Endothelial cell of umbilical vein (primary cell): ENCODE measurements around the gene RHEBL1. TPM values are rescaled to one million over a fixed set of nuclear protein-coding genes. Genes with fewer than 3 reads are reported as not detected.

Experiments
- BruUV-seq: library from RNA; stranded (reverse); fragments of 400-500 nt; replicated peaks from 2 replicates; lab custom pipeline; 2021; lab: Mats Ljungman, UMichigan
- CTCF ChIA-PET: fragments of 300-600, 350-600 bp; sonication (Branson Sonifier 250); formaldehyde crosslinking; loops from one replicate; lab custom pipeline; 2021; ENCODE audit warnings: antibody characterized with exemption, inconsistent platforms; lab: Charles Lee
- POLR2A ChIA-PET: fragments of 300-600, 350-600 bp; sonication (Branson Sonifier 250); formaldehyde crosslinking; loops from one replicate; lab custom pipeline; 2021; ENCODE audit warnings: antibody characterized with exemption, inconsistent platforms; lab: Charles Lee
- DNase-seq: peaks from one replicate; pipeline ENCODE4 v3.0.0-alpha.2; 2011; ENCODE audit warnings: low read depth, low spot score
- FAIRE-seq: peaks from 2 replicates; lab custom pipeline; 2011; peaks lifted over from hg19 to GRCh38; lab: Jason Lieb, UNC
- H2AFZ ChIP-seq: 2 replicates; pipeline ENCODE4 v1.6.0; 2012; ENCODE audit warnings: low read depth, low read length, control low read depth, inconsistent platforms
- H3K27ac ChIP-seq: 2 replicates; pipeline ENCODE4 v1.5.1; 2011; ENCODE audit warnings: low read depth, mild to moderate bottlenecking, control low read depth, low read length, moderate library complexity; ENCODE audit not compliant: insufficient read depth
- H3K27me3 ChIP-seq, 2 experiments: 2 replicates each; pipeline versions ENCODE4 v1.6.0 to v1.6.1; 2011; ENCODE audit warnings: low read length in 2 of 2, mixed read lengths in 1 of 2; ENCODE audit not compliant: control insufficient read depth in 2 of 2, insufficient read depth in 2 of 2
- H3K36me3 ChIP-seq, 2 experiments: 2 replicates in 1 of 2; 3 replicates in 1 of 2; pipeline ENCODE4 v1.5.1; 2011; ENCODE audit warnings: low read length in 2 of 2, mild to moderate bottlenecking in 1 of 2, moderate library complexity in 1 of 2; ENCODE audit not compliant: control insufficient read depth in 2 of 2, insufficient read depth in 2 of 2; ENCODE audit errors: extremely low read depth in 1 of 2
- H3K4me1 ChIP-seq: 3 replicates; pipeline ENCODE4 v1.5.1; 2011; ENCODE audit warnings: mild to moderate bottlenecking, low read length; ENCODE audit not compliant: control insufficient read depth, insufficient read depth; ENCODE audit errors: extremely low read depth
- H3K4me2 ChIP-seq: 2 replicates; pipeline ENCODE4 v1.6.1; 2011; ENCODE audit warnings: low read length, control low read depth, mixed read lengths; ENCODE audit not compliant: insufficient read depth
- H3K4me3 ChIP-seq, 3 experiments: fragments of 200-600 bp in 1 of 3; sonication (generic), shearing (Covaris generic) in 1 of 3; replicated peaks in 1 of 3; 2 replicates each; pipeline ENCODE4 v1.5.1; 2011 to 2016; ENCODE audit warnings: control low read depth in 3 of 3, low read length in 3 of 3, mild to moderate bottlenecking in 2 of 3, inconsistent platforms in 1 of 3, low read depth in 1 of 3, moderate library complexity in 1 of 3; ENCODE audit not compliant: insufficient read depth in 1 of 3
- H3K79me2 ChIP-seq: 2 replicates; pipeline ENCODE4 v1.6.0; 2012; ENCODE audit warnings: low read length, inconsistent platforms; ENCODE audit not compliant: control insufficient read depth, insufficient read depth
- H3K9ac ChIP-seq: replicated peaks from 2 replicates; pipeline ENCODE3; 2011; ENCODE audit warnings: low read length, control low read depth; ENCODE audit not compliant: insufficient read depth; ENCODE audit errors: extremely low read depth
- H3K9me1 ChIP-seq: replicated peaks from 3 replicates; pipeline ENCODE4 v1.6.0; 2011; ENCODE audit warnings: mild to moderate bottlenecking, low read length; ENCODE audit not compliant: control insufficient read depth, insufficient read depth; ENCODE audit errors: extremely low read depth
- H3K9me3 ChIP-seq: replicated peaks from 2 replicates; pipeline ENCODE4 v1.5.1; 2012; ENCODE audit warnings: low read length, inconsistent platforms; ENCODE audit not compliant: control insufficient read depth, insufficient read depth
- H4K20me1 ChIP-seq: replicated peaks from 2 replicates; pipeline ENCODE3; 2011; ENCODE audit warnings: mild to moderate bottlenecking, low read length; ENCODE audit not compliant: control insufficient read depth, insufficient read depth; ENCODE audit errors: extremely low read depth
- CTCF ChIP-seq, 2 donors: IDR thresholded peaks; 1 replicate in 1 of 2; 2 replicates in 1 of 2; pipeline ENCODE4 v1.5.1; 2011; ENCODE audit warnings: low read length in 2 of 2, mild to moderate bottlenecking in 2 of 2, moderate library complexity in 2 of 2, control low read depth in 1 of 2, inconsistent platforms in 1 of 2, low read depth in 1 of 2; ENCODE audit not compliant: insufficient read depth in 1 of 2; ENCODE audit errors: extremely low read depth in 1 of 2
- EZH2 ChIP-seq: IDR thresholded peaks from 2 replicates; pipeline ENCODE4 v1.6.1; 2012; ENCODE audit warnings: borderline replicate concordance, low read depth, mild to moderate bottlenecking, moderate library complexity, low read length, inconsistent platforms; ENCODE audit not compliant: severe bottlenecking
- FOS ChIP-seq: IDR thresholded peaks from 2 replicates; pipeline ENCODE4 v1.6.1; 2011; ENCODE audit warnings: mild to moderate bottlenecking, low read length, moderate library complexity, borderline replicate concordance; ENCODE audit not compliant: insufficient read depth
- GATA2 ChIP-seq: IDR thresholded peaks from 2 replicates; pipeline ENCODE4 v1.7.0; 2011; ENCODE audit warnings: low read depth, mild to moderate bottlenecking, moderate library complexity, mixed read lengths, low read length; ENCODE audit not compliant: insufficient read length, insufficient read depth
- JUN ChIP-seq: IDR thresholded peaks from 2 replicates; pipeline ENCODE4 v1.6.1; 2011; ENCODE audit warnings: borderline replicate concordance, low read depth; ENCODE audit not compliant: insufficient read length, insufficient read depth
- MAX ChIP-seq: IDR thresholded peaks from 2 replicates; pipeline ENCODE4 v1.6.1; 2011; ENCODE audit not compliant: insufficient read depth, insufficient read length
- MYC ChIP-seq: IDR thresholded peaks from one replicate; pipeline ENCODE4 v1.6.1; 2011; ENCODE audit warnings: mild to moderate bottlenecking, low read depth, low read length
- POLR2A ChIP-seq: IDR thresholded peaks from 2 replicates; pipeline ENCODE4 v1.6.1; 2012; ENCODE audit warnings: low read depth, mild to moderate bottlenecking, control low read depth, low read length
- POLR2AphosphoS5 ChIP-seq: IDR thresholded peaks from 2 replicates; pipeline ENCODE4 v1.6.1; 2012; ENCODE audit warnings: low read depth, mild to moderate bottlenecking, control low read depth, low read length, moderate library complexity; ENCODE audit not compliant: insufficient read depth
- dilution Hi-C: fragments of 300-500 bp; cut with MboI; formaldehyde crosslinking; loops from one replicate; pipeline ENCODE4 v1.15.0; 2019; ENCODE audit warnings: low sequenced_read_pairs; ENCODE audit not compliant: extremely low pct_ligation_motif_present
- intact Hi-C: fragments of 100-400 bp; cut with micrococcal nuclease; formaldehyde crosslinking; loops from one replicate; pipeline ENCODE4 v1.10.0; 2022
- polyA plus RNA-seq, 4 experiments: library from polyadenylated mRNA; depleted of rRNA in 3 of 4; stranded (reverse) in 3 of 4; unstranded in 1 of 4; fragments of >200 nt; gene quantifications; 2 replicates each; pipeline versions ENCODE4 v1.2.1 to v1.2.3, GENCODE V29; 2011 to 2012; ENCODE audit warnings: missing spikeins in 1 of 4
- total RNA-seq: library from RNA; stranded (reverse); gene quantifications from 2 replicates; pipeline ENCODE4 v1.2.3, GENCODE V29; 2021

Gene RHEBL1
- total and polyA plus RNA-seq, 2 donors (not counting 3 experiments of a cell fraction or from before 2014, with no cell fraction given) = 2.6 to 2.7 TPM

GRCh38 chr12:49098703-49099102 is 28.9 kb upstream of the RHEBL1 start:
- BruUV-seq = no TSS peak
- no peak overlapping the region for H3K27ac ChIP-seq
- H3K27me3 ChIP-seq = no peaks in the 10 kb centered on the region
- H3K9me3 ChIP-seq = no peaks in the 10 kb centered on the region
- POLR2A ChIA-PET = interaction anchor here (1.5 kb wide), 1 partner anchor 10 kb away, joined by 5 read pairs; no protein-coding TSS in a partner anchor
- H3K4me3 ChIP-seq = no peak overlapping the region
- CTCF ChIA-PET = interaction anchor here (0.6 to 11.7 kb wide), 20 partner anchors 7 to 136 kb away, joined by 3 to 188 read pairs (median 6); partner anchors contain the start of genes LMBR1L, RHEBL1 and TUBA1B
- no peaks in the 10 kb centered on the region for H3K9me1 ChIP-seq
- no peak for DNase-seq
- dilution Hi-C loops = no loop called here
- no peak overlapping the region for H2AFZ ChIP-seq
- no peaks in the 10 kb centered on the region for H3K79me2 ChIP-seq
- peaks cover 13% of the 10 kb centered on the region for H3K4me1 ChIP-seq
- no peak overlapping the region for H3K4me2 ChIP-seq
- H3K9ac ChIP-seq = no peak overlapping the region
- TF ChIP-seq FOS (no peak), JUN (no peak), POLR2A (no peak), GATA2 (no peak), CTCF (IDR thresholded peaks at IDR 0.05; ENCODE audit: extremely low read depth in 1 of 2, insufficient read depth in 1 of 2, low read depth in 1 of 2, low read length in 2 of 2) (no peak), MYC (no peak), EZH2 (no peak), POLR2AphosphoS5 (no peak), MAX (no peak)
- no peaks in the 10 kb centered on the region for H4K20me1 ChIP-seq
- no peak for FAIRE-seq
- intact Hi-C loops = loop anchor here (1.0 kb wide), 2 partner anchors 10 to 34 kb away; no protein-coding TSS in a partner anchor
- peaks cover 7 to 47% of the 10 kb centered on the region in 2 experiments for H3K36me3 ChIP-seq
